Measurements from ENCODE around the gene YLPM1. TPM values are rescaled to one million over a fixed set of nuclear protein-coding genes. Genes with fewer than 3 reads are reported as not detected.
A peak's percentile ranks its signal among the peaks of the same experiment; 100 is the strongest.

The YLPM1 gene
- total RNA-seq, 1 donor from 2014 or later, result 16.4 TPM

DNA sequence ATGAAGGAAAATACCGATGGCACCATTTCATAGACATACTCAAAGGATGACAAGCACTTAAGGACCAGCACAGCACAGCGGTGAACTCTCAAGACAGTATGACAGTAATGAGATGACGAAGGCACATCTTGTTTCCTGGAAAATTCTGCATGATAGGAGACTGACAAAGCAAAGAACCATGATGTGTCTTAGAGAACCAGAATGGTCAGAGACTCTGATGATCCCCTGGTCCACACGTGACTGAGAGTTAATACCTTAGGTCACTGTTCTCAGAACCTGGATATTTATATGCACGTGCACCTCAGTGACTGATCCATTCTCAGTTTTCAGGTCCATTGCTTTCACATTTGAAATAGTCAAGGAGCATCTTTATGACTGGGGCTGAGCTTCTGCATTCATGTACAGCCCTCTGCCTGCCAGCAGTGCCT, 77.5 kb downstream of the YLPM1 start:
- DNase-seq (ENCODE audit: low spot score) (no peak), ATAC-seq (no peak)

GRCh38 chr14:74841230-74842207, 78.4 kb downstream of the YLPM1 start:
- DNase-seq (ENCODE audit: low spot score), result no peak
- ATAC-seq, result no peak

DNA sequence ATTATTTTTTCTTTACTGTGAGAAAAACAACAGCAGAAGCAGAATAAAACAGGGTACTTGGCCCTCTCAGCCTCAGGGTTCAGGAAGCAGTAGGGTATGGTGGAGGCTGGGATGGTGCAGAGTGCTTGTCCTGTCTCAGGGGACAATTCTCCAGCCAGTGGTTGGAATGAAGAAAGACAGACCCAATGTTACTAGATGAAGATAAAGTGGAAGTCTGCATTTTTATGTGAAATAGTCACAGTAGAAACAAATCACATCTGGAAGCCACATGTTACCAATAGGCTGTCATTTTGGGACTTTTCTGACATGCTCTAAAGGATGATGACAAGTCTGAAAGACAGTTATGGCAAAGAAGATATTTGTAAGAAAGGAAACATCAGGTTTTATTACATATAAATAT, 80.5 kb downstream of the YLPM1 start:
- no peak for ATAC-seq
- DNase-seq (ENCODE audit: low spot score), result no peak

DNA sequence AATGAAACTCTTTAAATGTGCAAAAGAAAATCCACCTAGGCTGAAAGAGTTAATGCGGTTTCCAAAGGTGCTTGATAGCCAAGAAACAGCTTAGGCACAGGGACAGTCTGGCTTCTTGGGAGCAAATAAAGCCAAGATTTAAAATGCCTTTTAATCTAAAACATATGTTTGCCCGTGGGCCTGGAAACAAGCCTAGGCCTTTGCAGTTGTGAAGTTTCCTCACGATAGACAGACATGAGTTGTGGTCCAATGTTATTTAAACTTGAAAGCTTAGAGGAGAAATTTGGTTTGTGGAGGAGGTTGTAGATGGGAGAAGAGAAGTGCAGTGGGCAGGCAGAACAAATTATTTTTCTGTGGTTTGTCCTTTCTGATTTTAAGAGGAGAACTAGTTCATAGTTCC, 83.1 kb downstream of the YLPM1 start:
- ATAC-seq, result no peak
- no peak for DNase-seq (ENCODE audit: low spot score)

DNA sequence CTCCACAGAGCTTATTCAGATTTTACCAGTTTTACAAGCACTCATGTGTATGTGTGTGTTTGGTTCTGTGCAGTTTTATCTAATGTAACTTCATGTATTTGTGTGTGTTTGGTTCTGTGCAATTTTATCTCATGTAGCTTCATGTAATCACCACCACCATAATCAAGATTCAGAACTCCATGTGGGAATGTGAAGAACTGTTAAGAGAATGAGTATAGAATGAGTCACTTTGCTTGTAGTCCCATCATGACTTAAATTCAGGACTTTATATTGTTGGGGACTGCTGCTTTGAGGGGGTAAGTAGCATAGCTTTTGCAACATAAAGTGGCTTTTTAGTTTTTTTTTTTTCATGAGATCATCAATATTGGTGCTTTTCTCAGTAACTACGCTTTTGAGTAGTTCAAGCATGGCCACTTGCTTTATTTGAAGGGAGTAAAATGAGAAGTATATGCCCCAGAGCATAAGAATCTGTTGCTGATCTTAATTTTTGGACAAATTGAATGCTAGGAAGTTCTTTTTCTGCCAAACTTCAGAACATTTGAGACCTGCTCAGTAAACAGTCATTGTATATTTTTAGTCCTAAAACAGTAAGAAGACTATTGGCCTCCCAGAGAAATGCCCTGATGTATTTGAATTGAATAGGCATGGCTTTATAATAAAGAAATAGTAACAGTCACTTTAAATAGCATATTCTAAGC, 84.0 kb downstream of the YLPM1 start:
- no peak for ATAC-seq

GRCh38 chr14:74848768-74849167, 85.7 kb downstream of the YLPM1 start:
- ATAC-seq (no peak), DNase-seq (ENCODE audit: low spot score) (no peak)

More for the DNA sequence above, 84.0 kb downstream of the YLPM1 start:
- no peak for DNase-seq (ENCODE audit: low spot score)

DNA sequence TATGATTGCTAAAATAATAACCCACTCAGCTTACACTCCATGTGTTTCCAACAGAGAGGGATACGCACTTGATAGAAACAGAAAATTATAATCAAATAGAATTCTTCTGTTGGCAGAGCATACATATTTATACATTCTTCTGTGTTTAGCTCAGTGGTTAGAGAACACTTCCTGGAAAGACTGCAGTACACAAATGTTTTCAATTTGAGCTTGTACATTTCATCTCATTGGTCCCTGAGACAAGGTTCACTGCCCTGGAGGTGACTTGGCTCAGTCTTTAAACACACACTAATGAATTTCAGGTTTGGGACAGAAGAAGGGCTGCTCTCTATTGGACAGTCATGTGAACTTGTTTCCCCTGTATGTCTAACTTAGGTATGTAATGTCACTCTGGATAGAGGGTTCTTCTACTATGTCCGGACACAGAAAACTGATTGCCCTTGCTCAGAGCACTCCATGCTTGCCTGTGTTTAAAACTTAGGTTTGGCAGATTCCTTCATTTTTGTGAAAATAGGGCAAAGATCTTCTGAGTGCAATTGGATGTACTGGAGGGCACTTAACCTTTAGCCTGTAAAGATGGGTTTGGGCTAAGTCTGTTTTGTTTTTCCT, 89.9 kb downstream of the YLPM1 start:
- DNase-seq (ENCODE audit: low spot score) (no peak), ATAC-seq (peak; percentile 69)

DNA sequence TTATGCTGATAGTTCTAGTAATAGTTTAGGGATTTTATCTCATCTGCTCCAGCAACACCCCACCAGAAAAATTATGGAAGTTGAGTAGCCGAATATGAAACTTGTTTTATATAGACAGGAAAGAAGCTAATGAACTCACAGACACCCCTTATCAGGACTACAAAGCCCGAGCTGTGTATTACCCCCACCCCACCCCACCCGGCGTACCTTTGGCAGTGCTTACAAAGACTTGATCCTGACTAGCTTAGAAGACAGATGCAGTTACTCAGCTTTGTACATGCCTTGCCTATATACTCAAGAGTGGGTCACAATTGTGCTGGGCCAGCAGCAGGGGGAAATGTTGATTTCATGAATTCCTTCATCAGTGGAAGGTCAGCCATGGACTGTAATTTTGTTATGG, 90.5 kb downstream of the YLPM1 start:
- DNase-seq (ENCODE audit: low spot score), result no peak
- no peak for ATAC-seq

- ATAC-seq (no peak), DNase-seq (ENCODE audit: low spot score) (no peak)
Observed at GRCh38 chr14:74855021-74855420, 91.9 kb downstream of the YLPM1 start.

DNA sequence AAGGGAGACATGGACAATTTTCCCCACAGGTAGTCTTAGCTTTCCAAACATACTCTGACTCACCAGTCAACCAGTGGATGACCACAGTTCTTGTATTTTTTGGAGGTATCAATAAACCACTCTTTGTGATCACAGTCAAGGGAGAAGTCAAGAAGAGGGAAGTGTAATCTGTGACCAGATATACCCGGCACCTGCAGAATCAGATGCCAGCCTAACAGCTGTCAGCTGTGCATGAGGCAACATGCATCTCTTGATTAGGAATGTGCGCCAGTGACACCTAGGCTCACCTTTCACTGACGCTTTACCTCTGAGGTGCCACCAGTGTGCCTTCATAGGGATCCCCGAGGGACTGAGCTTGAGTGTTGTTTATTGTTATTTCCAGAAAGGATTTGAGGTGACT, 92.8 kb downstream of the YLPM1 start:
- DNase-seq (ENCODE audit: low spot score) (no peak), ATAC-seq (peak; percentile 6)

GRCh38 chr14:74856366-74856765, 93.2 kb downstream of the YLPM1 start:
- ATAC-seq (peak; percentile 73), DNase-seq (ENCODE audit: low spot score) (no peak)

DNA sequence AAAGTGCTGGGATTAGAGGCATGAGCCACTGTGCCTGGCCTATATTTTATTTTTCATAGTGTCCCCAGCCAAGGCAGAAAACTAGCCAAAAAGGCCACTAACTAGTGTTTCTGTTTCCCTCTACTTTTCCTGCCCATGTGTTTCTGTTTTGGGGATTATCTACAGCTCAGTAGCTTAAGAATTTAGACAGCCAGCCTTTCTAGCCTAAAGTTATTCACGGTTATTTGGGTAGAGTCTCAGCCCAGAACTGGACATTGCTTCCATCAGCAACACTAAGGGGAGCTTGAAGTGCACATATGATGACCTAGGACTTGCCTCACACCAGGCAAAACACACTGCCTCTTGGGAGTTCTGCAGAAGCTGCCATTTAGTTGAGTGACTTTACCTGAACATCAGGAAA, 94.9 kb downstream of the YLPM1 start:
- ATAC-seq, result no peak
- no peak for DNase-seq (ENCODE audit: low spot score)

DNA sequence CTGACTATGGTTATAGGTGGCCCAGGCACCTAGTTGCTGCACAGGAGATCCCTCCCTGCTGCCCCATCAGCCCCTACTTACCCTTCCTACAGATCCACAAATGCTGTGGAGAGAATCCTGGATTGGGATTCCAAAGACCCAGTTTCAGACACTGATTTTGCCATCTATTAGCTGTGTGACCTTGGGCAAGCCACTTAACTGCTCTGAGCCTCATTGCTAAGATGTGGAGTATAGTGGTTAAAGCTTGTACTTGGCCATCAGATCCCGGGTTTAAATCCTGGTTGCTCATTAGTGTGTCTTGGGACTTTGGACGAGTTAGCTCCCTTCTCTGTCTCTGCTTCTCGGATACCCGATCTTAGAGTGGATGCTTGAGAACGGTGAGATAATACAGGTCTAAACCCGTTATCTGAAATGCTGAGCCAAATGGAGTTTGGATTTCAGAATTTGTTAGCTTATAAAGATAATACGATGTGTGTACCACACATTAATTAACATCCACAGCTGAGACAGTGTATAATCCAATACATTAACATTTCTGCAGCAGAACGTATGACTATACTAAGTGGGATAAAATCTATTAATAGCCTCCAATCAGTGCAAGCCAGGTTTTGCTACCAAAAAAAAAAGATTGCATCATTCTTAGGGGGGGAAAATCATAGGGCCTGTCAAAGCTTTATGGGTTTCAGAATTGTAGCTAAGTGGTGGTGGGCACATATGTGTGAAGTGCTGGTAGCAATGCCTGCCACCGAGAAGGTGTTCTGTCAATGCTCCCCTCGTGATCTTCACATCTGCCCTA, 96.8 kb downstream of the YLPM1 start:
- ATAC-seq (no peak), DNase-seq (ENCODE audit: low spot score) (no peak)

GRCh38 chr14:74860899-74861733, 98.0 kb downstream of the YLPM1 start:
- DNase-seq (ENCODE audit: low spot score) (peak; percentile 84), ATAC-seq (peak; percentile 89)

GRCh38 chr14:74861734-74862090, 98.6 kb downstream of the YLPM1 start:
- no peak for DNase-seq (ENCODE audit: low spot score)
- ATAC-seq, result no peak

GRCh38 chr14:74863274-74863673, 100.2 kb downstream of the YLPM1 start:
- no peak for ATAC-seq
- DNase-seq (ENCODE audit: low spot score), result no peak

GRCh38 chr14:74864198-74864597, 101.1 kb downstream of the YLPM1 start:
- DNase-seq (ENCODE audit: low spot score) (no peak), ATAC-seq (no peak)

DNA sequence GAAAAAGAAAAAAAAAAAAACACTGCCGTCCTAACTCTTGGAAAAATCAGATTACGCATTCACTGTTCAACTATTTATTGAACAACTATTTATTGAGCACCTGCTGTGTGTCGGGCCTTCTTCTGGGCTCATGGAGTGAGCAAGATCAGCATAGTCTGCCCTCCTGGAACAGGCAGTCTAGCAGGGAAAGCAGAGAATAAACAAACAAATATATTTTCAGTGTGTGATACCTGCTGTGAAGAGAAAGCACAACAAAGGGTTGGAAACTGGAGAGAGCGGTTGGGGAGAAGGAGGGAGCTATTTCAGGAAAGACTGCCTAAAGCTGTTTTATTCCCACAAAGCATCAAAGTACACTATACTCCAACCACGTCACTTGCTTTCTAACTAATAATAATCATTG, 102.0 kb downstream of the YLPM1 start:
- no peak for ATAC-seq
- no peak for DNase-seq (ENCODE audit: low spot score)

DNA sequence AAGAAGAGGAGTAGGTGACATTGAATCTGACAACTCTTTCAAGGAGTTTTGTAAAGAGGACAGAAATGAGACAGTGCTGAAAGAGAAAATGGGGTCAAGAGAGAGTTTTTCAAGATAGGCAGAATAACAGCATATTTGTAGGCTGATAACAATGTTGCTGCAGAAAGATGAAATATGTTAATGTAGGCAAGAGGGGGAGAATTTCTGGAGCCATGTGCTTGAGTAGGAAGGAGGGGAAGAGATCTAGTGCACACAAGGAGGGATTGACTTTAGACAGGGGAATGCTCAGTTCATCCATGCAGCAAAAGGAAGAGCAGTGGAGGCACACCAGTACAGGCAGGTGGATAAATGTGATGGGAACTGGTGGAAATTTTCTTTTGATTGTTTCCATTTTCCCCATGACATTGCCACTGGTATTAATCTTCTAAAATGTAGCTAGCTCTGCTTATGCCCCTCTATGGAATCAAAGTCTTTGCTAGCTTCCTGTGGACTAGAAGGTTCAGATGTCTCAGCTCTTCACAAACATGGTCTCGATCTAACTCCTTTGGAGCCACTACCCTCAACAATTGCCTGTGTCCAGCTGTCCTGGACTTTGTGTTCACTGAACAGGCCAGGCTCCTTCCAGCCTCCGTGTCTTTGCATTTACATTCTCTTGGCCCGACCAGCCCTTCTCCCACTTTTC, 103.7 kb downstream of the YLPM1 start:
- ATAC-seq, result no peak
- DNase-seq (ENCODE audit: low spot score), result no peak
